Stimulated activated naive CD8-positive, alpha-beta T cell treated with anti-CD3 and anti-CD28 coated beads, Interleukin-15, amount 100 ng/mL, for 72 hours (primary cell): ENCODE results near the gene SEMA5A.
"Not testable (repeated sequence)": the region's sequence is repeated elsewhere in the genome, so short reads cannot be mapped to it uniquely, and the experiment has no call there.

Experiments
- ATAC-seq: fragments of 150-1000 bp; cut with Tn5 transposase; 2 replicates; pipeline ENCODE4 v1.10.0; 2021; ENCODE audit warnings: mild to moderate bottlenecking, moderate library complexity
- DNase-seq, 2 donors: peaks; one replicate each; pipeline ENCODE4 v3.0.0; 2021 to 2022
- H3K27ac Mint-ChIP-seq, 2 donors: one replicate each; pipeline ENCODE4 v1.8.0; 2022; ENCODE audit warnings: mild to moderate bottlenecking in 2 of 2, mixed read lengths in 2 of 2, moderate library complexity in 2 of 2
- H3K27me3 Mint-ChIP-seq: one replicate; pipeline ENCODE4 v1.8.0; 2022; ENCODE audit warnings: mixed read lengths
- H3K4me1 Mint-ChIP-seq: one replicate; pipeline ENCODE4 v1.8.0; 2022; ENCODE audit warnings: mild to moderate bottlenecking, mixed read lengths
- H3K4me3 Mint-ChIP-seq, 2 donors: one replicate each; pipeline ENCODE4 v1.8.0; 2022; ENCODE audit warnings: mild to moderate bottlenecking in 2 of 2, mixed read lengths in 2 of 2, moderate library complexity in 1 of 2
- H3K9me3 Mint-ChIP-seq, 2 donors: one replicate each; pipeline ENCODE4 v1.8.0; 2022; ENCODE audit warnings: mixed read lengths in 2 of 2

Gene SEMA5A

DNA sequence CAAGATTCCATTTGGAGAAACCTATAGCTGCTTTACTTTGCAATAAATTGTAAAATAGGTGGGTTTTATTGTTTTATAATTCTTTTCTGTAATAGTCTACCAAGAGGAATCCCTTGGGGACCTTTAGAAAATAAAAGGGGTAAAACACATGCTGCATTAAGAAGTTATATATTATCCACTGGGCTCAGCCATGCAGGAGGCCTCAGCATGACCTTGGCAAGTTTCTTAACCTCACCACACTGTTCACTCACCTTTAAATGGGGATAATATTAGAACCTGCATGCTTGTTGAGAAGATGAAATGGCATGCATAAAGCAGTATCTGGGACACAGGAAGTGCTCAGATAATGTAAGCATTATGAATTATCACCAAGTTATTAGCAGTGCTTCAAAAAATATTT is 120.2 kb downstream of the SEMA5A start:
- H3K4me1 Mint-ChIP-seq: no peaks in the 10 kb centered on the region
- no peak for DNase-seq
- no peaks in the 10 kb centered on the region for H3K27me3 Mint-ChIP-seq
- no peak for ATAC-seq
- peaks cover 0 to 7% of the 10 kb centered on the region in 2 donors for H3K9me3 Mint-ChIP-seq
- H3K27ac Mint-ChIP-seq: no peak overlapping the region
- H3K4me3 Mint-ChIP-seq: no peak overlapping the region

GRCh38 chr5:9423571-9423970 is 122.3 kb downstream of the SEMA5A start:
- no peaks in the 10 kb centered on the region for H3K27me3 Mint-ChIP-seq
- H3K9me3 Mint-ChIP-seq: peaks cover 10 to 15% of the 10 kb centered on the region in 2 donors
- H3K27ac Mint-ChIP-seq: no peak overlapping the region
- no peak for ATAC-seq
- no peak overlapping the region for H3K4me3 Mint-ChIP-seq
- DNase-seq: no peak
- no peaks in the 10 kb centered on the region for H3K4me1 Mint-ChIP-seq

GRCh38 chr5:9421884-9422283 is 124.0 kb downstream of the SEMA5A start:
- ATAC-seq (no peak), DNase-seq (no peak)
- Mint-ChIP-seq H3K9me3 (peaks cover 16 to 19% of the 10 kb centered on the region in 2 donors), H3K4me3 (no peak overlapping the region), H3K27ac (no peak overlapping the region), H3K4me1 (no peaks in the 10 kb centered on the region), H3K27me3 (no peaks in the 10 kb centered on the region)

DNA sequence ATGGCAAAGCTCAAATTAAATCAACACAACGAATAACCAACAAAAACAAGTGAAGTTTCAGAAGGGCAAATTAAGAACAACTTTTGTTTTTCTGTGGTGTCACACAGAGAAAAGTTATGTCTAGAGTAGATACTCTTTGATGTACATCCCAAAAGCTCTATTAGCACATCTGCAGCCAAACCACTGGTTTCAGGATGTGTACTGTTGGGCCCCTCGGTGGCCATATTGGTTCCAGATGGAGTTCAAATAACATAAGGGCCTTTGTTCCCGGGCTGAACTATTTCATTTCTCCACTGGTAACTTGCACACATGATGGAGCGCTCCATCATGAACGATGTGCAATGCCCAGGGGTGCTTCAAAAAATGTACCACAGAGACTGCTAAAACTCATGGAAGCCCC is 126.1 kb downstream of the SEMA5A start:
- H3K4me1 Mint-ChIP-seq: no peaks in the 10 kb centered on the region
- DNase-seq: no peak
- H3K9me3 Mint-ChIP-seq: peaks cover 15 to 16% of the 10 kb centered on the region in 2 donors
- H3K27ac Mint-ChIP-seq: no peak overlapping the region
- no peak overlapping the region for H3K4me3 Mint-ChIP-seq
- no peaks in the 10 kb centered on the region for H3K27me3 Mint-ChIP-seq
- no peak for ATAC-seq

DNA sequence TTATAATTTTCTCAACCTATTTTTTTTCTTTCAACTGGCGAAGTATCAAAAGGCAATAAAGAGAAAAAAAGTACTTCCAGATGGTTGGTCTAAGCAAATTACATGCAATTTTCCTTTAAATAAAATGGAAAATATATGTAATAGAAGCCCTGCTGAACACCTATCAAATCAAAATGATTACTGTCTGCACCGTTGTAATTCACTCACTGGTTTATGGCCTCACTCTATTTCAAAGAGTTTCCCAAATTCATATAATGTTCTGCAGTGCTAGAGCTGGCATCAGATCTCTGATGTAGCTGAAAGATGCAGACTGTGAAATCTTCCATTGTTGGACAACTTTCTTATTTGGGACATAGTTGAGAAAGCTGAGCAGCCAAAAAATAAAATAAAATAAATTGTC is 130.3 kb downstream of the SEMA5A start:
- no peak overlapping the region for H3K4me3 Mint-ChIP-seq

GRCh38 chr5:9415091-9415490 is 130.8 kb downstream of the SEMA5A start:
- H3K4me1 Mint-ChIP-seq: no peaks in the 10 kb centered on the region
- H3K27me3 Mint-ChIP-seq: no peaks in the 10 kb centered on the region
- ATAC-seq (no peak), DNase-seq (no peak)
- no peak overlapping the region for H3K4me3 Mint-ChIP-seq
- no peak overlapping the region for H3K27ac Mint-ChIP-seq
- H3K9me3 Mint-ChIP-seq: peaks cover 12 to 16% of the 10 kb centered on the region in 2 donors

More for the DNA sequence above, 130.3 kb downstream of the SEMA5A start:
- ATAC-seq: no peak
- H3K4me1 Mint-ChIP-seq: no peaks in the 10 kb centered on the region
- no peaks in the 10 kb centered on the region for H3K27me3 Mint-ChIP-seq
- H3K27ac Mint-ChIP-seq: no peak overlapping the region
- peaks cover 12 to 16% of the 10 kb centered on the region in 2 donors for H3K9me3 Mint-ChIP-seq
- DNase-seq: no peak

DNA sequence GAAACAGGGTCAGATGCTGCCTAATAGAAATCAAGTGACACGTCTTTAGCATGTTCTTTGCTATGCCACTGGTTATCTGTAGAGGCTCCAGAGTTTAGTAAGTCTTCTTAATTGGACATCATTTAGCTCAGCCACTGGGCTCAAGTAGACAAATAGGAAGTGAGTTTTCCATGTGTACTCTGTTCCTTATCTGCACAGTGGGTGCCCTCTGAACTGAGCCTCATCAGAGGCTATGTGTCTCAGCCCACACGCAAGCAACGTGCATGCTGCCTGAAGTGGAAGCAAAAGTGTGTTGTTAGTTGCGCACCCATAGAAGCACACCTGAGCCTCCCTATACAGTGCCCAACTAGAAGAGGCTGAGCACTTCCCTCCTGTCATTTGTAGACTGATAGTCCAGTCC is 134.7 kb downstream of the SEMA5A start:
- no peak for ATAC-seq
- peaks cover 5 to 8% of the 10 kb centered on the region in 2 donors for H3K9me3 Mint-ChIP-seq
- no peaks in the 10 kb centered on the region for H3K4me1 Mint-ChIP-seq
- no peak overlapping the region for H3K27ac Mint-ChIP-seq
- no peak for DNase-seq
- no peak overlapping the region for H3K4me3 Mint-ChIP-seq
- H3K27me3 Mint-ChIP-seq: no peaks in the 10 kb centered on the region

GRCh38 chr5:9409413-9409960 is 136.4 kb downstream of the SEMA5A start:
- DNase-seq (no peak), ATAC-seq (no peak)
- H3K27me3 Mint-ChIP-seq: no peaks in the 10 kb centered on the region
- no peak overlapping the region for H3K4me3 Mint-ChIP-seq
- no peaks in the 10 kb centered on the region for H3K4me1 Mint-ChIP-seq
- H3K9me3 Mint-ChIP-seq: peaks cover 5 to 8% of the 10 kb centered on the region in 2 donors
- H3K27ac Mint-ChIP-seq: no peak overlapping the region

- no peaks in the 10 kb centered on the region for H3K27me3 Mint-ChIP-seq
- DNase-seq (no peak), ATAC-seq (no peak)
- peaks cover 5 to 8% of the 10 kb centered on the region in 2 donors for H3K9me3 Mint-ChIP-seq
- H3K4me1 Mint-ChIP-seq: no peaks in the 10 kb centered on the region
- H3K27ac Mint-ChIP-seq: no peak overlapping the region
- H3K4me3 Mint-ChIP-seq: no peak overlapping the region
Observed at GRCh38 chr5:9408964-9409363, 136.9 kb downstream of the SEMA5A start.

DNA sequence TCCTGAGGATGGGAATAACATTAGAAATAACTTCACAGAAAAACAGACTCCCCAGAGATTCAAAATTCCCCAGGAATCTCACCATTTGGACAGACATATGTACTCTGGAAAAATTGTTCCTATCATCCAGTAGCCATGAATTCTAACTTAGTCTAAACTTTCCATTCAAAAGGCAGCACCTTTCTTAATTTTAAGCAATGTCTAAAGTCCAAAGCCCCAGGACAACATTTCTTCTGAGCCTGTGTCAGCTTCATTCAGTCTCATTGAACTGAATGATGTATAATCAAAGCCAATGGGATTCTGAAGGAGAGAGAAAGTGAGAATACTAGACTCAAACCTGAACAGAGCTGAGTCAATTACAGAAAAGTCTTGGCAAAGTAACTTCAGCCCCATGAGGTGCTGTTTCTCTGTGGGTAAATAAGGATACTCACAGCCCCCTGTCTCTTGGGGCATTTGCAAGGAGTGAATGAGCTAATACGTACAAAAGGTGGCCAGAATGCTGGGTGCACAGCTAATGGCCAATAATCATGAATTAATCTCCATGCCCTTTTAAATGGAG is 140.6 kb downstream of the SEMA5A start:
- DNase-seq (no peak), ATAC-seq (no peak)
- Mint-ChIP-seq H3K27ac (no peak overlapping the region), H3K27me3 (no peaks in the 10 kb centered on the region), H3K4me3 (no peak overlapping the region), H3K4me1 (no peaks in the 10 kb centered on the region), H3K9me3 (peaks cover 11 to 16% of the 10 kb centered on the region in 2 donors)

DNA sequence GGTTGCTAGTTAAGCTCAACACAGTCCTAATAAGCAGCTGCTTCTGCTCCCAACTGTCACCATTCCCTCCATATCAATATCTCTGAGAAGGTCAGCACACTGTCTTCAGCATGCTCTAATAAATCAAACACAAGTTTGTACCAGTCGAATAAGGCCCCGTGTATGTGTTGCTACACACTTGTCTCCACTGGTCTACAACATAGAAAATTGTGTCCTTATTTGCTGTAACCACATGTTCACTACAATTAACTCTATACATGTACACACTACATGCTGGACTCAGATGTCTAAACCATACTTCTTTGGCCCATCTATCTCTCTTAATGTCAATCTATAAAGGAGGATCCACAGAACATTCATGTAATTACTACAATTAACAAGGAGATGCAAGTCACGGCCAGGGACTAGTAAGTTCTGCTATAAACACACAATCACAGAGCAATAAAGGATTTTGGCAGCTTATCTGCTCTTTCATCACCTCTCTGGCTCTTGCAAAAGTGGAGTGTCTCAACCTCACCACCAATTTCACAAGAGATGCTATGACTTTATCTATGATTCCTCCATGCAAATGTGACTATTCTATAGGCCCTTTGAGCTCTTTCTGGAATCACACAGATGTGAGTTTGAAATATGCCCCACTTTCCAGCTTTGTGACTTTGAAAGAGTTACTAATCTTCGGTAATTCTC is 143.9 kb downstream of the SEMA5A start:
- no peaks in the 10 kb centered on the region for H3K27me3 Mint-ChIP-seq
- ATAC-seq (no peak), DNase-seq (no peak)
- H3K9me3 Mint-ChIP-seq: peaks cover 12 to 16% of the 10 kb centered on the region in 2 donors
- H3K27ac Mint-ChIP-seq: no peak overlapping the region
- H3K4me1 Mint-ChIP-seq: no peaks in the 10 kb centered on the region
- H3K4me3 Mint-ChIP-seq: no peak overlapping the region

GRCh38 chr5:9399783-9400182 is 146.1 kb downstream of the SEMA5A start:
- not testable (repeated sequence) for H3K27ac Mint-ChIP-seq, H3K4me1 Mint-ChIP-seq, H3K4me3 Mint-ChIP-seq, H3K27me3 Mint-ChIP-seq, DNase-seq, ATAC-seq
- H3K9me3 Mint-ChIP-seq: peaks cover 12 to 16% of the 10 kb centered on the region in 2 donors

GRCh38 chr5:9399094-9399493 is 146.8 kb downstream of the SEMA5A start:
- ATAC-seq: no peak
- no peaks in the 10 kb centered on the region for H3K4me1 Mint-ChIP-seq
- H3K4me3 Mint-ChIP-seq: no peak overlapping the region

DNA sequence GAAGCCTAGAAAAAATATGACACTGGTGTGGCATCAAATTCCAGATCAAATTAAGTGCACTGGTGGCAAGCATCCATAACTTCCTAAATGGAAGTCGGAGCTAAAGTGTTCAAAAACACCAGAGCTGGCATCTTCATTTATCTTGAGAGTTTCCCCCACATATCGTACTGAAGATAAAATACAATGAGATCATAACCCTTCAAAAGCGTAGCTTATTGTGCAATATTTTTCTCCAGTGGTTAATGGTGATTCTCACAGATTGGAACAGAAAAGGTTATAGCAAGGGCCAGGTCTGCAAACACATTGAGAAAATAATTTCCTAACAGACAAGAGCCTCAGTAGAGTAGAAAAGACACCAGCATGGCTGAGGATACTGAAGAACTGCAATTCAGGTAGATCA is 147.6 kb downstream of the SEMA5A start:
- no peak for ATAC-seq
- no peaks in the 10 kb centered on the region for H3K4me1 Mint-ChIP-seq
- peaks cover 12 to 16% of the 10 kb centered on the region in 2 donors for H3K9me3 Mint-ChIP-seq
- no peak overlapping the region for H3K27ac Mint-ChIP-seq
- H3K4me3 Mint-ChIP-seq: no peak overlapping the region
- DNase-seq: no peak
- H3K27me3 Mint-ChIP-seq: no peaks in the 10 kb centered on the region

More at GRCh38 chr5:9399094-9399493, 146.8 kb downstream of the SEMA5A start:
- Mint-ChIP-seq H3K27me3 (no peaks in the 10 kb centered on the region), H3K9me3 (peaks cover 12 to 16% of the 10 kb centered on the region in 2 donors), H3K27ac (no peak overlapping the region)
- no peak for DNase-seq

DNA sequence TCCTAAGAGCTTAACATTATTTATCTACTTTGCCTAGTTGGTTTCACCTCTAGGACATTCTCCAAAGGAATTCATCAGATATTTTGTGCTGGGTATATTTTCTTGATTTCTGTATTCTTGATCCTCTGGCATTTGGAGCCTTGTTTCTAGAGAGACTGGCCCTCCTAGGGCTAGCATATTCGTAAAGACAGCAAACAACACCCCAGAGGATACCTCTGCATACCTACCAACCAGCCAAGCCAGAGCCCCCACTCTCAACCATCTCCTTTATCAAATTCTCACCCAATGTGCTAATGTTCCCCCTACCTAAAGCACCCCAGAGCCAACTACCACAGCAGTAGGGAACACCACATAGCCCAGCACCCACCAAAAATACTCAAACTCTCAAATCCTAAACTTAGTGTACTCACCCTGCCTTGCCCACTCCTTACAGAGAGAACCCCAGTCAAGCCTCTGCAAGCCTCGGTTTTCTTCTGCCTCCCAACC is 149.5 kb downstream of the SEMA5A start:
- no peak overlapping the region for H3K4me3 Mint-ChIP-seq
- H3K9me3 Mint-ChIP-seq: peaks cover 6 to 9% of the 10 kb centered on the region in 2 donors
- no peak overlapping the region for H3K27ac Mint-ChIP-seq

GRCh38 chr5:9395706-9396105 is 150.2 kb downstream of the SEMA5A start:
- no peak overlapping the region for H3K27ac Mint-ChIP-seq
- H3K9me3 Mint-ChIP-seq: peaks cover 6 to 9% of the 10 kb centered on the region in 2 donors
- no peaks in the 10 kb centered on the region for H3K4me1 Mint-ChIP-seq
- H3K27me3 Mint-ChIP-seq: no peaks in the 10 kb centered on the region
- DNase-seq (no peak), ATAC-seq (no peak)
- H3K4me3 Mint-ChIP-seq: no peak overlapping the region

More for the DNA sequence above, 149.5 kb downstream of the SEMA5A start:
- no peak for ATAC-seq
- no peaks in the 10 kb centered on the region for H3K27me3 Mint-ChIP-seq
- no peaks in the 10 kb centered on the region for H3K4me1 Mint-ChIP-seq
- no peak for DNase-seq
